Neutrophil (primary cell): Measurements from ENCODE around the gene SYTL2.
"Not testable (repeated sequence)": the region's sequence is repeated elsewhere in the genome, so short reads cannot be mapped to it uniquely, and the experiment has no call there.

Experiments
- H3K27ac ChIP-seq: fragments of 200-600 bp; sonication (generic); 2 replicates; pipeline ENCODE4 v1.5.1; 2016; ENCODE audit warnings: mild to moderate bottlenecking, moderate library complexity
- H3K27me3 ChIP-seq: fragments of 200-600 bp; sonication (generic); 2 replicates; pipeline ENCODE4 v1.6.0; 2016; ENCODE audit warnings: mild to moderate bottlenecking
- H3K36me3 ChIP-seq: fragments of 200-600 bp; sonication (generic); 2 replicates; pipeline ENCODE4 v1.5.1; 2017
- H3K4me1 ChIP-seq, 2 experiments: fragments of 200-600 bp in 1 of 2; sonication (generic) in 1 of 2; 1 replicate in 1 of 2; 2 replicates in 1 of 2; pipeline versions ENCODE4 v1.5.1 to v1.6.1; 2013 to 2016; ENCODE audit warnings: low read depth in 1 of 2, low read length in 1 of 2, mild to moderate bottlenecking in 1 of 2, moderate library complexity in 1 of 2; ENCODE audit not compliant: control insufficient read depth in 1 of 2, insufficient read depth in 1 of 2
- H3K4me3 ChIP-seq, 2 experiments: fragments of 200-600 bp in 1 of 2; sonication (generic) in 1 of 2; 1 replicate in 1 of 2; 2 replicates in 1 of 2; pipeline ENCODE4 v1.5.1; 2013 to 2016; ENCODE audit warnings: low read depth in 1 of 2, low read length in 1 of 2, mild to moderate bottlenecking in 1 of 2, moderate library complexity in 1 of 2
- H3K9me3 ChIP-seq: fragments of 200-600 bp; sonication (generic); 2 replicates; pipeline ENCODE4 v1.5.1; 2016
- TF ChIP-seq, protein P1 (sequence below): fragments of 200-600 bp; sonication (generic); IDR thresholded peaks from 2 replicates; pipeline ENCODE4 v1.5.1; 2016; ENCODE audit warnings: antibody characterized with exemption

SYTL2 gene

DNA sequence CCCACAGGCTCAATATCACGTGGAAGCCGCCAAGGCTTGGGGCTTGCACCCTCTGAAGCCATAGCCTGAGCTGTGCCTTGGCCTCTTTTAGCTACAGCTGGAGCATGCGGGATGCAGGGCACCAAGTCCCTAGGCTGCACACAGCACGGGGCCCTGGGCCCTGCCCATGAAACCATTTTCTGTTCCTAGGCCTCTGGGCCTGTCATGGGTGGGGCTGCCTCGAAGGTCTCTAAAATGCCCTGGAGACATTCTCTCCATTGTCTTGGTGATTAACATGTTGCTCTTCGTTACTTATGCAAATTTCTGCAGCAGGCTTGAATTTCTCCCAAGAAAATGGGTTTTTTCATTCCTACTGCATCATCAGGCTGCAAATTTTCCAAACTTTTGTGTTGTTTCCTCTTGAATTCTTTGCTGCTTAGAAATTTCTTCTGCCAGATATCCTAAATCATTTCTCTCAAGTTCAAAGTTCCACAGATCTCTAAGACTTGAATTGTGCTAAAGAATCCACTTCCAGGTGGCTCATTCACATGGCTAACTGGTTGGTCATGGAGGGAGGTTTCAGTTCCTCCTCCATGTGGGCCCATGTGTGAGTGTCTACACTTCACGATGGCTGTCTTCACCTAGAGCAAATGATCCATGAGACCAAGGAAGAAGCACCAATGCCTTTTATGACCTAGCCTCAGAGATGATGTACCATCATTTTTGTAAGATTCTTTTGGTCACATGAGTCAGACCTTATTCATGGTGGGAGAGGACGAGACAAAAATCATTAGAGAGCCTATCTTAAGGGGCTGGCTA, 138.6 kb downstream of the SYTL2 start:
- Histone ChIP-seq H3K9me3 (no peaks in the 10 kb centered on the region), H3K4me3 (no peak overlapping the region), H3K27ac (no peak overlapping the region), H3K27me3 (no peaks in the 10 kb centered on the region), H3K36me3 (no peaks in the 10 kb centered on the region), H3K4me1 (no peaks in the 10 kb centered on the region)
- TF ChIP-seq, protein P1, sequence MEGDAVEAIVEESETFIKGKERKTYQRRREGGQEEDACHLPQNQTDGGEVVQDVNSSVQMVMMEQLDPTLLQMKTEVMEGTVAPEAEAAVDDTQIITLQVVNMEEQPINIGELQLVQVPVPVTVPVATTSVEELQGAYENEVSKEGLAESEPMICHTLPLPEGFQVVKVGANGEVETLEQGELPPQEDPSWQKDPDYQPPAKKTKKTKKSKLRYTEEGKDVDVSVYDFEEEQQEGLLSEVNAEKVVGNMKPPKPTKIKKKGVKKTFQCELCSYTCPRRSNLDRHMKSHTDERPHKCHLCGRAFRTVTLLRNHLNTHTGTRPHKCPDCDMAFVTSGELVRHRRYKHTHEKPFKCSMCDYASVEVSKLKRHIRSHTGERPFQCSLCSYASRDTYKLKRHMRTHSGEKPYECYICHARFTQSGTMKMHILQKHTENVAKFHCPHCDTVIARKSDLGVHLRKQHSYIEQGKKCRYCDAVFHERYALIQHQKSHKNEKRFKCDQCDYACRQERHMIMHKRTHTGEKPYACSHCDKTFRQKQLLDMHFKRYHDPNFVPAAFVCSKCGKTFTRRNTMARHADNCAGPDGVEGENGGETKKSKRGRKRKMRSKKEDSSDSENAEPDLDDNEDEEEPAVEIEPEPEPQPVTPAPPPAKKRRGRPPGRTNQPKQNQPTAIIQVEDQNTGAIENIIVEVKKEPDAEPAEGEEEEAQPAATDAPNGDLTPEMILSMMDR, result no peak

- H3K27me3 ChIP-seq, result not testable (repeated sequence)
Measured at GRCh38 chr11:85670949-85671663, 139.8 kb downstream of the SYTL2 start.

GRCh38 chr11:85668157-85668556, 142.8 kb downstream of the SYTL2 start:
- TF ChIP-seq, protein P1, result no peak
- Histone ChIP-seq H3K36me3 (no peaks in the 10 kb centered on the region), H3K4me3 (no peak overlapping the region)

More at GRCh38 chr11:85670949-85671663, 139.8 kb downstream of the SYTL2 start:
- not testable (repeated sequence) for H3K4me3 ChIP-seq, H3K27ac ChIP-seq, H3K9me3 ChIP-seq, H3K36me3 ChIP-seq, H3K4me1 ChIP-seq

GRCh38 chr11:85666687-85667086, 144.3 kb downstream of the SYTL2 start:
- Histone ChIP-seq H3K36me3 (no peaks in the 10 kb centered on the region), H3K4me1 (peaks cover 23 to 28% of the 10 kb centered on the region in 2 experiments), H3K27me3 (no peaks in the 10 kb centered on the region), H3K27ac (no peak overlapping the region), H3K9me3 (no peaks in the 10 kb centered on the region), H3K4me3 (no peak overlapping the region)
- TF ChIP-seq, protein P1, result no peak

More at GRCh38 chr11:85668157-85668556, 142.8 kb downstream of the SYTL2 start:
- Histone ChIP-seq H3K9me3 (no peaks in the 10 kb centered on the region), H3K4me1 (peaks cover 9 to 15% of the 10 kb centered on the region in 2 experiments), H3K27me3 (no peaks in the 10 kb centered on the region), H3K27ac (no peak overlapping the region)

GRCh38 chr11:85665733-85666132, 145.2 kb downstream of the SYTL2 start:
- no peaks in the 10 kb centered on the region for H3K36me3 ChIP-seq
- H3K27ac ChIP-seq, result no peak overlapping the region
- peaks cover 23 to 28% of the 10 kb centered on the region in 2 experiments for H3K4me1 ChIP-seq
- no peaks in the 10 kb centered on the region for H3K27me3 ChIP-seq
- H3K4me3 ChIP-seq, result no peak overlapping the region
- H3K9me3 ChIP-seq, result no peaks in the 10 kb centered on the region
- TF ChIP-seq, protein P1, result no peak
